ENCODE data around the gene TNPO1. TPM values are rescaled to one million over a fixed set of nuclear protein-coding genes. Genes with fewer than 3 reads are reported as not detected.

Gene TNPO1
- 100 to 1,000 TPM; 107 to 113 TPM for total RNA-seq

GRCh38 chr5:72816284-72817075, at the start of gene TNPO1:
TNPO1 (plus strand) TSS chr5:72816661; CDS start chr5:72816738, 77 bp downstream.
- Histone ChIP-seq H3K27me3 (replicated peaks; ENCODE audit: insufficient read depth) (no peaks in the 10 kb centered on the region), H3K4me3 (peak within 1 kb of the TSS; percentile 70 to 79), H3K36me3 (no peaks in the 10 kb centered on the region), H3K9me3 (no peaks in the 10 kb centered on the region), H3K27ac (peak within 1 kb of the TSS; percentile 94 to 96), H3K4me1 (replicated peaks) (no peaks in the 10 kb centered on the region)
- intact Hi-C loops (cut with DNase I) = loop anchor here (5.0 to 10.0 kb wide), 3 partner anchors 138 to 449 kb away; partner anchors contain the start of gene FCHO2
- peak; percentile 99 for TF ChIP-seq POLR2A (IDR thresholded peaks at IDR 0.05)
- TF ChIP-seq CTCF (IDR thresholded peaks at IDR 0.05) = peak in 2 of 4 experiments; percentile 10 to 17
- peak; percentile 94 for TF ChIP-seq POLR2AphosphoS5 (IDR thresholded peaks at IDR 0.05)
- WGBS = under 1% methylated on average over 58 of the region's 93 CpGs
- peak; percentile 93 for DNase-seq (ENCODE audit: low spot score)

- H3K27ac ChIP-seq = no peak overlapping the region
- H3K4me1 ChIP-seq (replicated peaks) = no peaks in the 10 kb centered on the region
- intact Hi-C loops (cut with DNase I) = no loop called here
- WGBS = 32% methylated on average over 7 of the region's 7 CpGs
- no peak overlapping the region for H3K4me3 ChIP-seq
- peak; percentile 55 for DNase-seq (ENCODE audit: low spot score)
- no peaks in the 10 kb centered on the region for H3K36me3 ChIP-seq
- TF ChIP-seq POLR2AphosphoS5 (IDR thresholded peaks at IDR 0.05) (peak; percentile 58), CTCF (IDR thresholded peaks at IDR 0.05) (peak in 1 of 4 experiments; percentile 27), POLR2A (IDR thresholded peaks at IDR 0.05) (no peak)
- no peaks in the 10 kb centered on the region for H3K9me3 ChIP-seq
- H3K27me3 ChIP-seq (replicated peaks; ENCODE audit: insufficient read depth) = no peaks in the 10 kb centered on the region
These were observed 49.0 kb upstream of the TNPO1 start for GRCh38 chr5:72767289-72768010.

- TF ChIP-seq POLR2A (IDR thresholded peaks at IDR 0.05) (no peak), POLR2AphosphoS5 (IDR thresholded peaks at IDR 0.05) (no peak), CTCF (IDR thresholded peaks at IDR 0.05) (no peak)
- no peak for DNase-seq (ENCODE audit: low spot score)
- Histone ChIP-seq H3K9me3 (no peaks in the 10 kb centered on the region), H3K27ac (no peak overlapping the region), H3K4me1 (replicated peaks) (no peaks in the 10 kb centered on the region), H3K4me3 (no peak overlapping the region), H3K27me3 (replicated peaks; ENCODE audit: insufficient read depth) (no peaks in the 10 kb centered on the region), H3K36me3 (no peaks in the 10 kb centered on the region)
- 89% methylated on average over 4 of the region's 4 CpGs for WGBS
- intact Hi-C loops (cut with DNase I) = no loop called here
These were observed 46.2 kb upstream of the TNPO1 start for GRCh38 chr5:72770266-72770665.

- Histone ChIP-seq H3K4me3 (no peak overlapping the region), H3K4me1 (replicated peaks) (no peaks in the 10 kb centered on the region), H3K9me3 (no peaks in the 10 kb centered on the region), H3K27ac (no peak overlapping the region), H3K27me3 (replicated peaks; ENCODE audit: insufficient read depth) (no peaks in the 10 kb centered on the region), H3K36me3 (no peaks in the 10 kb centered on the region)
- intact Hi-C loops (cut with DNase I) = no loop called here
- TF ChIP-seq POLR2AphosphoS5 (IDR thresholded peaks at IDR 0.05) (no peak), POLR2A (IDR thresholded peaks at IDR 0.05) (no peak), CTCF (IDR thresholded peaks at IDR 0.05) (no peak)
- 75% methylated on average over 1 of the region's 1 CpG for WGBS
- no peak for DNase-seq (ENCODE audit: low spot score)
These were observed 39.8 kb upstream of the TNPO1 start for GRCh38 chr5:72776684-72777083.
